Gastroesophageal sphincter (tissue), 4 donors: ENCODE measurements around the gene SGPL1. TPM values are rescaled to one million over a fixed set of nuclear protein-coding genes. Genes with fewer than 3 reads are reported as not detected.

ENCODE experiments used
- ATAC-seq: fragments of 150-250 bp; one replicate; pipeline ENCODE4 v1.9.1; 2016; ENCODE audit warnings: mild to moderate bottlenecking, moderate library complexity
- H3K27ac ChIP-seq, 4 donors: fragments of 200-600 bp; sonication (generic) in 3 of 4; 1 replicate in 3 of 4; 2 replicates in 1 of 4; pipeline ENCODE4 v1.5.1; 2016 to 2019
- H3K27me3 ChIP-seq: fragments of 200-600 bp; sonication (generic); one replicate; pipeline ENCODE4 v1.5.1; 2019
- H3K36me3 ChIP-seq, 2 donors: fragments of 200-600 bp; sonication (generic); one replicate each; pipeline ENCODE4 v1.5.1; 2019; ENCODE audit warnings: control low read depth in 1 of 2
- H3K4me1 ChIP-seq, 3 donors: fragments of 200-600 bp; sonication (generic); 1 replicate in 2 of 3; 2 replicates in 1 of 3; pipeline ENCODE4 v1.5.1; 2016 to 2019; ENCODE audit warnings: control low read depth in 2 of 3
- H3K4me3 ChIP-seq, 2 donors: fragments of 200-600 bp; sonication (generic); one replicate each; pipeline ENCODE4 v1.5.1; 2019; ENCODE audit warnings: mild to moderate bottlenecking in 1 of 2, moderate library complexity in 1 of 2
- H3K9me3 ChIP-seq, 3 donors: fragments of 200-600 bp; sonication (generic); one replicate each; pipeline ENCODE4 v1.5.1; 2017 to 2019; ENCODE audit warnings: control low read depth in 2 of 3
- CTCF ChIP-seq, 4 experiments: fragments of 200-600 bp in 2 of 4; fragments of 450-650 bp in 2 of 4; sonication (generic) in 1 of 4; IDR thresholded peaks; one replicate each; pipeline ENCODE4 v1.5.1; 2017 to 2019; ENCODE audit warnings: antibody characterized with exemption in 4 of 4, mild to moderate bottlenecking in 2 of 4, moderate library complexity in 2 of 4
- EP300 ChIP-seq: sonication (generic); formaldehyde crosslinking; IDR thresholded peaks from one replicate; pipeline ENCODE4 v1.6.1; 2017; ENCODE audit warnings: antibody characterized with exemption, mild to moderate bottlenecking
- POLR2A ChIP-seq, 2 donors: fragments of 450-650 bp; IDR thresholded peaks; one replicate each; pipeline ENCODE4 v1.6.1; 2017; ENCODE audit warnings: antibody characterized with exemption in 2 of 2, mild to moderate bottlenecking in 2 of 2, moderate library complexity in 1 of 2
- POLR2AphosphoS5 ChIP-seq: sonication (generic); formaldehyde crosslinking; IDR thresholded peaks from one replicate; pipeline ENCODE4 v1.6.1; 2017; ENCODE audit warnings: antibody characterized with exemption
- WGBS, 2 donors: methylation state at CpG; one replicate each; pipeline ENCODE4 v1.1.5; 2018; ENCODE audit warnings: low coverage in 1 of 2; 5-methylcytosine and 5-hydroxymethylcytosine counted together
- total RNA-seq, 4 donors: library from RNA; depleted of rRNA; stranded (reverse); fragments of >200 nt; gene quantifications; one replicate each; pipeline ENCODE4 v1.1.0, GENCODE V29; 2016

SGPL1 gene
- total RNA-seq, 4 donors from 2014 or later, result 23.0 to 28.1 (median 24.4) TPM

GRCh38 chr10:70840836-70841235 lies 25.1 kb downstream of the SGPL1 start:
- Histone ChIP-seq H3K27me3 (no peaks in the 10 kb centered on the region), H3K4me3 (no peak overlapping the region), H3K36me3 (peaks cover 0 to 29% of the 10 kb centered on the region in 2 donors), H3K4me1 (peaks cover 0 to 12% (median 0%) of the 10 kb centered on the region in 3 donors), H3K27ac (no peak overlapping the region), H3K9me3 (no peaks in the 10 kb centered on the region)
- TF ChIP-seq POLR2A (IDR thresholded peaks at IDR 0.05), result no peak
- TF ChIP-seq CTCF (IDR thresholded peaks at IDR 0.05), result no peak
- TF ChIP-seq EP300, result no peak
- no peak for TF ChIP-seq POLR2AphosphoS5
- ATAC-seq, result no peak
- 93 to 100% methylated on average over 2 of the region's 2 CpGs for WGBS, 2 donors

GRCh38 chr10:70843333-70843732 lies 27.6 kb downstream of the SGPL1 start:
- Histone ChIP-seq H3K4me3 (no peak overlapping the region), H3K36me3 (peaks cover 0 to 28% of the 10 kb centered on the region in 2 donors), H3K27ac (no peak overlapping the region), H3K9me3 (no peaks in the 10 kb centered on the region), H3K27me3 (no peaks in the 10 kb centered on the region), H3K4me1 (peaks cover 0 to 18% (median 0%) of the 10 kb centered on the region in 3 donors)
- TF ChIP-seq EP300 (no peak), CTCF (IDR thresholded peaks at IDR 0.05) (no peak), POLR2A (IDR thresholded peaks at IDR 0.05) (no peak), POLR2AphosphoS5 (no peak)
- ATAC-seq, result no peak
- WGBS, 2 donors, result 80 to 81% methylated on average over 2 of the region's 2 CpGs

- 77 to 92% methylated on average over 2 of the region's 2 CpGs for WGBS, 2 donors
These were observed 28.2 kb downstream of the SGPL1 start for GRCh38 chr10:70843776-70844489.

GRCh38 chr10:70845256-70845655 lies 29.5 kb downstream of the SGPL1 start:
- peaks cover 0 to 27% (median 0%) of the 10 kb centered on the region in 3 donors for H3K4me1 ChIP-seq
- no peak overlapping the region for H3K4me3 ChIP-seq
- H3K27me3 ChIP-seq, result no peaks in the 10 kb centered on the region
- 81 to 83% methylated on average over 1 to 2 of the region's 2 CpGs for WGBS, 2 donors
- H3K36me3 ChIP-seq, result peaks cover 0 to 28% of the 10 kb centered on the region in 2 donors
- H3K9me3 ChIP-seq, result no peaks in the 10 kb centered on the region
- H3K27ac ChIP-seq, result no peak overlapping the region
- no peak for ATAC-seq
- no peak for TF ChIP-seq EP300
- TF ChIP-seq POLR2AphosphoS5, result no peak
- TF ChIP-seq POLR2A (IDR thresholded peaks at IDR 0.05), result no peak
- no peak for TF ChIP-seq CTCF (IDR thresholded peaks at IDR 0.05)

More at GRCh38 chr10:70843776-70844489, 28.2 kb downstream of the SGPL1 start:
- no peaks in the 10 kb centered on the region for H3K9me3 ChIP-seq
- H3K4me3 ChIP-seq, result no peak overlapping the region
- peaks cover 0 to 18% (median 0%) of the 10 kb centered on the region in 3 donors for H3K4me1 ChIP-seq
- no peak overlapping the region for H3K27ac ChIP-seq
- peaks cover 0 to 28% of the 10 kb centered on the region in 2 donors for H3K36me3 ChIP-seq
- no peaks in the 10 kb centered on the region for H3K27me3 ChIP-seq
- no peak for ATAC-seq
- TF ChIP-seq CTCF (IDR thresholded peaks at IDR 0.05), result no peak
- TF ChIP-seq EP300, result no peak
- TF ChIP-seq POLR2A (IDR thresholded peaks at IDR 0.05), result no peak
- no peak for TF ChIP-seq POLR2AphosphoS5

- TF ChIP-seq POLR2A (IDR thresholded peaks at IDR 0.05) (no peak), EP300 (no peak), POLR2AphosphoS5 (no peak), CTCF (IDR thresholded peaks at IDR 0.05) (no peak)
- Histone ChIP-seq H3K4me3 (no peak overlapping the region), H3K36me3 (peaks cover 0 to 26% of the 10 kb centered on the region in 2 donors), H3K27ac (no peak overlapping the region), H3K9me3 (no peaks in the 10 kb centered on the region), H3K4me1 (peaks cover 0 to 27% (median 0%) of the 10 kb centered on the region in 3 donors), H3K27me3 (no peaks in the 10 kb centered on the region)
- WGBS, 2 donors, result 50 to 88% methylated on average over 1 of the region's 1 CpG
- ATAC-seq, result no peak
These were observed 30.1 kb downstream of the SGPL1 start for GRCh38 chr10:70845816-70846215.
